NCI-H748 treated with DMSO at 0.1 percent for 48 hours (cell line): ENCODE measurements around the gene LHPP.

Source experiments
- DNase-seq: peaks from one replicate; lab custom pipeline; 2025; lab: John Stamatoyannopoulos, UW

The LHPP gene

GRCh38 chr10:124447751-124448466 is 13.7 kb upstream of the LHPP start:
- no peak for DNase-seq

- no peak for DNase-seq
These were observed 12.9 kb upstream of the LHPP start for GRCh38 chr10:124448696-124449169.

GRCh38 chr10:124449170-124450011 is 12.2 kb upstream of the LHPP start:
- no peak for DNase-seq

- peak; percentile 18 for DNase-seq
These were observed 11.4 kb upstream of the LHPP start, which contains the start of gene NKX1-2 for GRCh38 chr10:124450012-124450782. NKX1-2 (minus strand) TSS chr10:124450035; CDS start chr10:124449943, 92 bp downstream.

GRCh38 chr10:124450783-124451057 is 10.9 kb upstream of the LHPP start:
- DNase-seq = no peak

- DNase-seq = no peak
These were observed 10.3 kb upstream of the LHPP start for GRCh38 chr10:124451276-124451675.

GRCh38 chr10:124453960-124454610 is 7.5 kb upstream of the LHPP start:
- no peak for DNase-seq

- DNase-seq = no peak
These were observed 6.2 kb upstream of the LHPP start for GRCh38 chr10:124455441-124455840.

GRCh38 chr10:124458473-124458872 is 3.1 kb upstream of the LHPP start:
- no peak for DNase-seq

- DNase-seq = no peak
These were observed 2.7 kb upstream of the LHPP start for GRCh38 chr10:124458889-124459288.

- no peak for DNase-seq
These were observed 2.2 kb upstream of the LHPP start for GRCh38 chr10:124459395-124459794.

- DNase-seq = no peak
These were observed 1.5 kb upstream of the LHPP start for GRCh38 chr10:124460144-124460543.

- DNase-seq = no peak
These were observed 699 bp downstream of the LHPP start for GRCh38 chr10:124462348-124462695.

GRCh38 chr10:124464028-124464965 is 2.7 kb downstream of the LHPP start:
- DNase-seq = no peak

- DNase-seq = no peak
These were observed 3.6 kb downstream of the LHPP start for GRCh38 chr10:124465003-124465776.

- DNase-seq = no peak
These were observed 4.3 kb downstream of the LHPP start for GRCh38 chr10:124465777-124466488.

- DNase-seq = no peak
These were observed 5.5 kb downstream of the LHPP start for GRCh38 chr10:124467165-124467564.

- DNase-seq = no peak
These were observed 7.0 kb downstream of the LHPP start for GRCh38 chr10:124468624-124469023.

- no peak for DNase-seq
These were observed 8.4 kb downstream of the LHPP start for GRCh38 chr10:124469956-124470484.
